Caco-2 (cell line): ENCODE measurements around the gene PPARA. TPM values are rescaled to one million over a fixed set of nuclear protein-coding genes. Genes with fewer than 3 reads are reported as not detected.

ENCODE experiments used
- BruUV-seq: library from RNA; stranded (reverse); fragments of 400-500 nt; replicated peaks from 2 replicates; lab custom pipeline; 2021; lab: Mats Ljungman, UMichigan
- CTCF ChIA-PET: fragments of 300-600 bp; sonication (Branson Sonifier 250); formaldehyde crosslinking; loops from one replicate; lab custom pipeline; 2022; ENCODE audit warnings: antibody characterized with exemption; lab: Charles Lee
- POLR2A ChIA-PET: fragments of 300-600 bp; sonication (Branson Sonifier 250); formaldehyde crosslinking; loops from one replicate; lab custom pipeline; 2022; ENCODE audit warnings: antibody characterized with exemption; lab: Charles Lee
- DNase-seq, 2 experiments: peaks; one replicate each; pipeline versions ENCODE4 v3.0.0 to v3.0.0-alpha.2; 2020 to 2022
- H3K27me3 ChIP-seq: replicated peaks from 2 replicates; pipeline ENCODE4 v1.6.0; 2011; ENCODE audit warnings: low read length; ENCODE audit not compliant: control insufficient read depth, insufficient read depth
- H3K36me3 ChIP-seq: 2 replicates; pipeline ENCODE4 v1.5.1; 2011; ENCODE audit warnings: low read length; ENCODE audit not compliant: control insufficient read depth, insufficient read depth
- H3K4me1 ChIP-seq: fragments of 250-450 bp; sonication (Bioruptor Pico); 2 replicates; pipeline ENCODE4 v1.5.1; 2020; ENCODE audit warnings: mild to moderate bottlenecking
- H3K4me3 ChIP-seq: 2 replicates; pipeline ENCODE4 v1.5.1; 2011; ENCODE audit warnings: low read depth, mild to moderate bottlenecking, control low read depth, low read length
- H3K9me3 ChIP-seq: fragments of 250-450 bp; sonication (Bioruptor Pico); 2 replicates; pipeline ENCODE4 v1.5.1; 2020; ENCODE audit warnings: mild to moderate bottlenecking, moderate library complexity
- H3K27ac Mint-ChIP-seq: one replicate; pipeline ENCODE4 v1.8.0; 2022; ENCODE audit warnings: mixed read lengths; ENCODE audit not compliant: unreplicated experiment
- H3K27me3 Mint-ChIP-seq: one replicate; pipeline ENCODE4 v1.8.0; 2022; ENCODE audit warnings: mixed read lengths; ENCODE audit not compliant: insufficient read depth, unreplicated experiment
- H3K36me3 Mint-ChIP-seq: one replicate; pipeline ENCODE4 v1.8.0; 2022; ENCODE audit warnings: mild to moderate bottlenecking, mixed read lengths; ENCODE audit not compliant: insufficient read depth, unreplicated experiment
- H3K4me1 Mint-ChIP-seq: one replicate; pipeline ENCODE4 v1.8.0; 2022; ENCODE audit warnings: low read depth, mixed read lengths; ENCODE audit not compliant: unreplicated experiment
- H3K4me3 Mint-ChIP-seq: one replicate; pipeline ENCODE4 v1.8.0; 2022; ENCODE audit warnings: mild to moderate bottlenecking, moderate library complexity, mixed read lengths; ENCODE audit not compliant: unreplicated experiment
- H3K9me3 Mint-ChIP-seq: one replicate; pipeline ENCODE4 v1.8.0; 2022; ENCODE audit warnings: mixed read lengths; ENCODE audit not compliant: unreplicated experiment
- CTCF ChIP-seq, 2 experiments: fragments of 200-600 bp in 1 of 2; IDR thresholded peaks; 1 replicate in 1 of 2; 2 replicates in 1 of 2; pipeline versions ENCODE4 v1.5.1 to v1.8.0; 2011 to 2022; ENCODE audit warnings: antibody characterized with exemption in 1 of 2, control low read depth in 1 of 2, inconsistent platforms in 1 of 2, low read depth in 1 of 2, low read length in 1 of 2, mild to moderate bottlenecking in 1 of 2, moderate library complexity in 1 of 2; ENCODE audit not compliant: insufficient read depth in 1 of 2, severe bottlenecking in 1 of 2, unreplicated experiment in 1 of 2
- intact Hi-C: fragments of 100-400 bp; cut with micrococcal nuclease; formaldehyde crosslinking; loops from one replicate; pipeline ENCODE4 v1.10.0; 2022; ENCODE audit not compliant: unreplicated experiment
- total RNA-seq: library from RNA; stranded (reverse); gene quantifications from 2 replicates; pipeline ENCODE4 v1.2.3, GENCODE V29; 2022

PPARA gene
- total RNA-seq, 1 experiment from 2014 or later: 13.4 TPM

GRCh38 chr22:46159212-46159611 is 8.9 kb downstream of the PPARA start:
- Histone ChIP-seq H3K4me3 (no peak overlapping the region), H3K36me3 (no peaks in the 10 kb centered on the region; the same call in 1 of the 2 replicates), H3K4me1 (peaks cover 18% of the 10 kb centered on the region), H3K9me3 (no peaks in the 10 kb centered on the region), H3K27me3 (no peaks in the 10 kb centered on the region)
- POLR2A ChIA-PET: no interaction called here
- Mint-ChIP-seq H3K9me3 (no peaks in the 10 kb centered on the region), H3K27ac (no peak overlapping the region), H3K4me1 (no peaks in the 10 kb centered on the region), H3K4me3 (no peak overlapping the region), H3K36me3 (no peaks in the 10 kb centered on the region), H3K27me3 (no peaks in the 10 kb centered on the region)
- no TSS peak for BruUV-seq
- CTCF ChIA-PET: no interaction called here
- no peak for DNase-seq
- TF ChIP-seq CTCF (IDR thresholded peaks at IDR 0.05; ENCODE audit: insufficient read depth in 1 of 2, low read depth in 1 of 2, low read length in 1 of 2, severe bottlenecking in 1 of 2, unreplicated experiment in 1 of 2): no peak
- intact Hi-C loops: no loop called here

DNA sequence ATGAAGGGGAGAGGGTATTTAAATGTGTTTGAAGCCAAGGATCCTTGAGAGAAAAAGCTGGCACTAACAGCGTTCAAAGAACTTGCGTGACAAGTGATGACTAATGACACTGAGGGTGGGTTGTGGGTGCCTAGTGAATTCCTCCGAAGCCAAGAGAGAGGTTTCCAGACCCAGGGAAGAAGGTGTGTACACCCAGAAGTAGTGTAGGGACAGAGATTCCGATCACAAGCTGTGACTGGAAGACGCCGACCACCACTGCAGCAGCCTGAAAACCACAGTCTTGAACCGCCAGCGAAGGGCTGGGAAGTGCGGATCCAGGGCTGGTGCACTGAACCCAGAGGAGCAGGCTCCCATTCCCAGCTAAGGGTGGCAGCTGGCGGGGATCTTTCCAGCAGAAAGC is 9.5 kb downstream of the PPARA start:
- ChIA-PET POLR2A (no interaction called here), CTCF (no interaction called here)
- no peaks in the 10 kb centered on the region for H3K36me3 Mint-ChIP-seq
- no peak overlapping the region for H3K27ac Mint-ChIP-seq
- no peak for TF ChIP-seq CTCF (IDR thresholded peaks at IDR 0.05; ENCODE audit: insufficient read depth in 1 of 2, low read depth in 1 of 2, low read length in 1 of 2, severe bottlenecking in 1 of 2, unreplicated experiment in 1 of 2)
- no peaks in the 10 kb centered on the region for H3K9me3 ChIP-seq
- H3K4me3 ChIP-seq: no peak overlapping the region
- BruUV-seq: no TSS peak
- no peaks in the 10 kb centered on the region for H3K27me3 Mint-ChIP-seq
- H3K4me1 ChIP-seq: peaks cover 18% of the 10 kb centered on the region
- intact Hi-C loops: no loop called here
- H3K9me3 Mint-ChIP-seq: no peaks in the 10 kb centered on the region
- DNase-seq: no peak
- no peak overlapping the region for H3K4me3 Mint-ChIP-seq
- H3K36me3 ChIP-seq: no peaks in the 10 kb centered on the region; the same call in 1 of the 2 replicates
- no peaks in the 10 kb centered on the region for H3K4me1 Mint-ChIP-seq
- H3K27me3 ChIP-seq: no peaks in the 10 kb centered on the region

DNA sequence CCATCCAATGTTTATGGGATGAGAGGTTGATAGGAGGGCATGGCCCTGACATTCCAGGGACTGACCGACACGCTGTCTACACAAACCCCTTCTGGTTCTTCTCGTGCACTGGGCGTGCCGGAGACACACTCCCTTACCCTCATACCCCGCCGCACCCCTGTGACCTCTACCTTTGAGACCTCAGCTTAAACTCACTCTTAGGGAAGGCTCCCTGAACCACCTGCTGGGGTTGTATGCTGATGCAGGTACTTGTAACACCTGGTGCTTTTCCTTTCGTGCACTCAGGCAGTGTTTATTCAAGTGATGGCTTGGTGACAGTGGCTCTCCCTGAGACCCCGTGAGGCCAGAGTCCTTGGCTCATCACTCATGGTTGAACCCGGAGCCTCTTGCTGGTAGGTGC is 12.0 kb downstream of the PPARA start:
- no peaks in the 10 kb centered on the region for H3K9me3 Mint-ChIP-seq
- no peak overlapping the region for H3K4me3 ChIP-seq
- H3K4me3 Mint-ChIP-seq: no peak overlapping the region
- H3K27ac Mint-ChIP-seq: no peak overlapping the region
- no peaks in the 10 kb centered on the region; the same call in 1 of the 2 replicates for H3K36me3 ChIP-seq
- H3K4me1 ChIP-seq: peaks cover 18% of the 10 kb centered on the region
- BruUV-seq: no TSS peak
- no peak for TF ChIP-seq CTCF (IDR thresholded peaks at IDR 0.05; ENCODE audit: insufficient read depth in 1 of 2, low read depth in 1 of 2, low read length in 1 of 2, severe bottlenecking in 1 of 2, unreplicated experiment in 1 of 2)
- no peaks in the 10 kb centered on the region for H3K27me3 ChIP-seq
- ChIA-PET POLR2A (no interaction called here), CTCF (no interaction called here)
- H3K9me3 ChIP-seq: no peaks in the 10 kb centered on the region
- intact Hi-C loops: no loop called here
- H3K36me3 Mint-ChIP-seq: no peaks in the 10 kb centered on the region
- no peaks in the 10 kb centered on the region for H3K4me1 Mint-ChIP-seq
- no peaks in the 10 kb centered on the region for H3K27me3 Mint-ChIP-seq
- DNase-seq: no peak
